Fibroblast of lung (primary cell): ENCODE measurements around the gene COPG1. TPM values are rescaled to one million over a fixed set of nuclear protein-coding genes. Genes with fewer than 3 reads are reported as not detected.
A peak's percentile ranks its signal among the peaks of the same experiment; 100 is the strongest.

Experiments used
- DNase-seq, 2 donors: peaks; one replicate each; pipeline versions ENCODE4 v3.0.0 to v3.0.0-alpha.2; 2010; ENCODE audit warnings: low read depth in 2 of 2
- H2AFZ ChIP-seq: 2 replicates; pipeline ENCODE4 v1.5.1; 2012; ENCODE audit warnings: low read length, control low read depth, inconsistent platforms
- H3K27ac ChIP-seq: 2 replicates; pipeline ENCODE4 v1.5.1; 2011; ENCODE audit warnings: low read length, control low read depth; ENCODE audit not compliant: insufficient read depth
- H3K27me3 ChIP-seq: 2 replicates; pipeline ENCODE4 v1.5.1; 2011; ENCODE audit warnings: mild to moderate bottlenecking, low read length; ENCODE audit not compliant: control insufficient read depth, insufficient read depth
- H3K36me3 ChIP-seq: 2 replicates; pipeline ENCODE4 v1.5.1; 2011; ENCODE audit warnings: low read length; ENCODE audit not compliant: control insufficient read depth, insufficient read depth
- H3K4me1 ChIP-seq: 2 replicates; pipeline ENCODE4 v1.5.1; 2011; ENCODE audit warnings: low read length; ENCODE audit not compliant: control insufficient read depth, insufficient read depth; ENCODE audit errors: extremely low read depth
- H3K4me2 ChIP-seq: 2 replicates; pipeline ENCODE4 v1.5.1; 2011; ENCODE audit warnings: low read length, control low read depth; ENCODE audit not compliant: insufficient read depth; ENCODE audit errors: extremely low read depth
- H3K4me3 ChIP-seq, 4 experiments: fragments of 200-600 bp in 1 of 4; sonication (generic) in 1 of 4; replicated peaks in 1 of 4; 2 replicates each; pipeline ENCODE4 v1.5.1; 2011 to 2016; ENCODE audit warnings: low read length in 4 of 4, low read depth in 3 of 4, mild to moderate bottlenecking in 3 of 4, control low read depth in 2 of 4, inconsistent platforms in 1 of 4, mixed read lengths in 1 of 4; ENCODE audit not compliant: insufficient read depth in 1 of 4; ENCODE audit errors: control extremely low read depth in 1 of 4
- H3K79me2 ChIP-seq: 2 replicates; pipeline ENCODE4 v1.5.1; 2012; ENCODE audit warnings: mild to moderate bottlenecking, low read length, inconsistent platforms; ENCODE audit not compliant: control insufficient read depth, insufficient read depth
- H3K9ac ChIP-seq: 2 replicates; pipeline ENCODE4 v1.5.1; 2011; ENCODE audit warnings: mild to moderate bottlenecking, low read length, control low read depth; ENCODE audit not compliant: insufficient read depth
- H3K9me3 ChIP-seq: 2 replicates; pipeline ENCODE4 v1.5.1; 2012; ENCODE audit warnings: low read depth, low read length; ENCODE audit not compliant: control insufficient read depth, insufficient read depth
- H4K20me1 ChIP-seq: 2 replicates; pipeline ENCODE4 v1.5.1; 2011; ENCODE audit warnings: low read length; ENCODE audit not compliant: control insufficient read depth, insufficient read depth; ENCODE audit errors: extremely low read depth
- CTCF ChIP-seq, 2 donors: IDR thresholded peaks in 1 of 2; conservative IDR thresholded peaks in 1 of 2; 1 replicate in 1 of 2; 2 replicates in 1 of 2; pipeline ENCODE4 v1.5.1; 2011 to 2012; ENCODE audit warnings: low read length in 2 of 2, control low read depth in 1 of 2, inconsistent platforms in 1 of 2, low read depth in 1 of 2, mild to moderate bottlenecking in 1 of 2
- EZH2 ChIP-seq: IDR thresholded peaks from 2 replicates; pipeline ENCODE4 v1.5.1; 2012; ENCODE audit warnings: low read length, control low read depth, mild to moderate bottlenecking; ENCODE audit errors: missing control alignments
- polyA plus RNA-seq, 2 donors: library from polyadenylated mRNA; depleted of rRNA in 1 of 2; stranded (reverse) in 1 of 2; unstranded in 1 of 2; fragments of >200 nt; gene quantifications; 2 replicates each; pipeline ENCODE4 v1.2.1, GENCODE V29; 2011 to 2012; ENCODE audit warnings: missing spikeins in 1 of 2
- total RNA-seq: library from RNA; depleted of rRNA; stranded (reverse); fragments of >200 nt; gene quantifications from 2 replicates; pipeline ENCODE4 v1.2.1, GENCODE V29; 2014

COPG1 gene
- total and polyA plus RNA-seq, 2 donors (not counting 1 experiment from before 2014, with no cell fraction given): 257 to 306 TPM

DNA sequence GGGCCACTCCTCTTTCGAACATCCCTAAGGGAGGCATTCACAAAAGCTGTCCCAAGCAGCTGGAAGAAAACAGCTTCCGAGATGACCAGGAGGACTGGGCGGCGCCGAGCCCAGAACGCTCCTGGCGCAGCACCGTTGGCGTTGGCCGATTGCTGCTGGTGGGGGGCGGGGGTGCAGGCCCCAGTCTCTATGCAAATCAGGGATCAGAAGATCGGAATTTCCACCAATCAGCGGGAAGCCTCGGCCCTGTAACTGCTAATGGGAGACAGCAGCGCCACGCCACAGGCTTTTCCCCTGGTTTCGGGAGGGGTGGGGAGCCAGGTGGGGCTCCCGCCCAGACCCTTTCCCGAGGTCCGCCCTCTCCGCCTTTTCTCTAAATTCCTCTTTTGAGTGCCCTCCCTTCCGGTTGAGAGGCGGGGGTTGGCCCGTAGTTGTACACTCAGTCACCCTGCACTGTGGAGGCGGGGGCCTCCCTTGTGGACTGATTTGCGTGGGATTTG, 56.2 kb downstream of the COPG1 start:
- Histone ChIP-seq H3K27ac (peak overlapping the region; percentile 60), H3K9me3 (no peaks in the 10 kb centered on the region), H3K4me3 (peak overlapping the region in 2 of 4 experiments; percentile 33 to 41), H3K36me3 (peaks cover 3% of the 10 kb centered on the region), H3K4me1 (peaks cover 2% of the 10 kb centered on the region), H3K4me2 (peak overlapping the region; percentile 73), H2AFZ (peak overlapping the region; percentile 64), H4K20me1 (no peaks in the 10 kb centered on the region), H3K9ac (no peak overlapping the region), H3K27me3 (no peaks in the 10 kb centered on the region), H3K79me2 (no peaks in the 10 kb centered on the region)
- peak; percentile 79 to 94 for DNase-seq
- TF ChIP-seq CTCF (conservative IDR thresholded peaks at IDR 0.05 in 1 of 2, IDR thresholded peaks at IDR 0.05 in 1 of 2; ENCODE audit: low read depth in 1 of 2, low read length in 2 of 2): no peak
- TF ChIP-seq EZH2: no peak

DNA sequence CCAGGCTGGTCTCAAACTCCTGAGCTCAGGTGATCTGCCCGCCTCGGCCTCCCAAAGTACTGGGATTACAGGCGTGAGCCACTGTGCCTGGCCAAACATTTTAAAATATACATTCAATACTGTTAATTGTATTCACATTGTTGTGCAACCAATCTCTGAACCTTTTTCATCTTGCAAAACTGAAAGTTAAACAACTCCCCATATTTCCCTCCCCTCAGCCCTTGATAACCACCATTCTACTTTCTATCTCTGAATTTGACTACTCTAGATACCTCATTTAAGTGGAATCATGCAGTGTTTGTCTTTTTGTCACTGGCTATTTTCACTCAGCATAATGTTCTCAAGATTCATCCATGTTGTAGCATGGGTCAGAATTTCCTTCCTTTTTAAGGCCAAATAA, 59.2 kb downstream of the COPG1 start:
- no peak overlapping the region for H2AFZ ChIP-seq
- TF ChIP-seq CTCF (conservative IDR thresholded peaks at IDR 0.05 in 1 of 2, IDR thresholded peaks at IDR 0.05 in 1 of 2; ENCODE audit: low read depth in 1 of 2, low read length in 2 of 2): no peak
- TF ChIP-seq EZH2: no peak
- peaks cover 2% of the 10 kb centered on the region for H3K4me1 ChIP-seq
- H3K4me2 ChIP-seq: no peak overlapping the region
- no peak for DNase-seq
- H3K9ac ChIP-seq: no peak overlapping the region
- H3K27ac ChIP-seq: no peak overlapping the region
- no peaks in the 10 kb centered on the region for H3K36me3 ChIP-seq
- H4K20me1 ChIP-seq: no peaks in the 10 kb centered on the region
- H3K9me3 ChIP-seq: no peaks in the 10 kb centered on the region
- no peaks in the 10 kb centered on the region for H3K27me3 ChIP-seq
- H3K4me3 ChIP-seq: no peak overlapping the region
- H3K79me2 ChIP-seq: no peaks in the 10 kb centered on the region

- Histone ChIP-seq H4K20me1 (no peaks in the 10 kb centered on the region), H3K9ac (no peak overlapping the region), H3K4me1 (peaks cover 4% of the 10 kb centered on the region), H3K36me3 (no peaks in the 10 kb centered on the region), H3K4me3 (no peak overlapping the region), H2AFZ (no peak overlapping the region), H3K27me3 (no peaks in the 10 kb centered on the region), H3K9me3 (no peaks in the 10 kb centered on the region), H3K4me2 (no peak overlapping the region), H3K79me2 (peaks cover 4% of the 10 kb centered on the region), H3K27ac (no peak overlapping the region)
- TF ChIP-seq CTCF (conservative IDR thresholded peaks at IDR 0.05 in 1 of 2, IDR thresholded peaks at IDR 0.05 in 1 of 2; ENCODE audit: low read depth in 1 of 2, low read length in 2 of 2) (no peak), EZH2 (no peak)
- DNase-seq: no peak
These were observed 61.0 kb downstream of the COPG1 start for GRCh38 chr3:129310111-129311011.
